Testis (tissue), 3 donors: Measurements from ENCODE around the gene ITGB5. TPM values are rescaled to one million over a fixed set of nuclear protein-coding genes. Genes with fewer than 3 reads are reported as not detected.

Experiments
- DNase-seq: peaks from one replicate; pipeline ENCODE4 v3.0.0-alpha.2; 2019
- H3K27ac ChIP-seq, 2 donors: fragments of 200-600 bp; sonication (generic); one replicate each; pipeline ENCODE4 v1.5.1; 2019
- H3K27me3 ChIP-seq: fragments of 200-600 bp; sonication (generic); one replicate; pipeline ENCODE4 v1.5.1; 2019
- H3K36me3 ChIP-seq: fragments of 200-600 bp; sonication (generic); one replicate; pipeline ENCODE4 v1.5.1; 2017; ENCODE audit warnings: low read depth; ENCODE audit errors: missing control alignments
- H3K4me1 ChIP-seq: fragments of 200-600 bp; sonication (generic); one replicate; pipeline ENCODE4 v1.5.1; 2019
- H3K4me3 ChIP-seq, 2 donors: fragments of 200-600 bp; sonication (generic); one replicate each; pipeline ENCODE4 v1.5.1; 2017 to 2019
- H3K9me3 ChIP-seq: fragments of 200-600 bp; sonication (generic); one replicate; pipeline ENCODE4 v1.5.1; 2017
- POLR2A ChIP-seq: fragments of 450-650 bp; IDR thresholded peaks from one replicate; pipeline ENCODE4 v1.6.1; 2017; ENCODE audit warnings: antibody characterized with exemption, mild to moderate bottlenecking, moderate library complexity
- WGBS, 2 donors: methylation state at CpG; one replicate each; pipeline ENCODE4 v1.1.5; 2018; 5-methylcytosine and 5-hydroxymethylcytosine counted together
- intact Hi-C: fragments of 100-400 bp; cut with DNase I; formaldehyde crosslinking; loops from one replicate; pipeline ENCODE4 v1.15.1; 2023; ENCODE audit warnings: low total_unique reads
- microRNA counts, 2 donors: library from miRNA; unstranded; fragments of <30 nt; microRNA quantifications; one replicate each; lab custom pipeline; 2016
- microRNA-seq, 2 donors: library from miRNA; unstranded; fragments of <30 nt; microRNA quantifications; one replicate each; pipeline ENCODE4, GENCODE V29; 2016; ENCODE audit warnings: borderline number of aligned reads in 2 of 2, borderline replicate concordance in 1 of 2
- polyA plus RNA-seq: library from polyadenylated mRNA; stranded (reverse); fragments of 350-450 nt; fragmentation: Illumina TruSeq; extraction: RNeasy Lipid Tissue Mini Kit (QIAGEN cat#74804); gene quantifications from one replicate; pipeline ENCODE4 v1.2.3, GENCODE V29; 2014; ENCODE audit warnings: low read depth, low replicate concordance; ENCODE audit not compliant: insufficient read depth
- small RNA-seq, 2 donors: library from RNA; depleted of rRNA; stranded (forward); fragments of <200 nt; gene quantifications; one replicate each; pipeline ENCODE3, GENCODE V24; 2016
- total RNA-seq, 2 donors: library from RNA; depleted of rRNA; stranded (reverse); fragments of >200 nt; gene quantifications; one replicate each; pipeline ENCODE4 v1.2.3, GENCODE V29; 2016
- TF ChIP-seq, protein P1 (sequence below), 3 experiments: fragments of 450-650 bp in 2 of 3; fragments of 200-600 bp in 1 of 3; sonication (generic) in 1 of 3; IDR thresholded peaks; one replicate each; pipeline ENCODE4 v1.5.1; 2016 to 2019; ENCODE audit warnings: antibody characterized with exemption in 3 of 3, mild to moderate bottlenecking in 2 of 3, moderate library complexity in 1 of 3

ITGB5 gene
- total and polyA plus RNA-seq, 3 donors from 2014 or later, result 46.0 to 101 (median 76.9) TPM

- DNase-seq, result peak; percentile 32
- H3K4me3 ChIP-seq, result no peak overlapping the region
- intact Hi-C loops, result no loop called here
- TF ChIP-seq POLR2A, result no peak
- TF ChIP-seq, protein P1, sequence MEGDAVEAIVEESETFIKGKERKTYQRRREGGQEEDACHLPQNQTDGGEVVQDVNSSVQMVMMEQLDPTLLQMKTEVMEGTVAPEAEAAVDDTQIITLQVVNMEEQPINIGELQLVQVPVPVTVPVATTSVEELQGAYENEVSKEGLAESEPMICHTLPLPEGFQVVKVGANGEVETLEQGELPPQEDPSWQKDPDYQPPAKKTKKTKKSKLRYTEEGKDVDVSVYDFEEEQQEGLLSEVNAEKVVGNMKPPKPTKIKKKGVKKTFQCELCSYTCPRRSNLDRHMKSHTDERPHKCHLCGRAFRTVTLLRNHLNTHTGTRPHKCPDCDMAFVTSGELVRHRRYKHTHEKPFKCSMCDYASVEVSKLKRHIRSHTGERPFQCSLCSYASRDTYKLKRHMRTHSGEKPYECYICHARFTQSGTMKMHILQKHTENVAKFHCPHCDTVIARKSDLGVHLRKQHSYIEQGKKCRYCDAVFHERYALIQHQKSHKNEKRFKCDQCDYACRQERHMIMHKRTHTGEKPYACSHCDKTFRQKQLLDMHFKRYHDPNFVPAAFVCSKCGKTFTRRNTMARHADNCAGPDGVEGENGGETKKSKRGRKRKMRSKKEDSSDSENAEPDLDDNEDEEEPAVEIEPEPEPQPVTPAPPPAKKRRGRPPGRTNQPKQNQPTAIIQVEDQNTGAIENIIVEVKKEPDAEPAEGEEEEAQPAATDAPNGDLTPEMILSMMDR (IDR thresholded peaks at IDR 0.05), result no peak
- no peaks in the 10 kb centered on the region for H3K9me3 ChIP-seq
- WGBS, 2 donors, result 74 to 75% methylated on average over 11 of the region's 11 CpGs
- peaks cover 3% of the 10 kb centered on the region for H3K4me1 ChIP-seq
- no peaks in the 10 kb centered on the region for H3K27me3 ChIP-seq
- peak overlapping the region in 1 of 2 donors; percentile 11 for H3K27ac ChIP-seq
- H3K36me3 ChIP-seq, result no peaks in the 10 kb centered on the region
These were observed 172.8 kb downstream of the ITGB5 start for GRCh38 chr3:124714223-124714853.

MicroRNA genes within 50 kb of the gene (microRNA counts, 767-probe panel; counts per million panel counts)
- 0 to 152 counts per million in 2 donors for microRNA hsa-miR-544b (lab: Ali Mortazavi, UCI)

Small RNA genes lying within 50 kb of the gene (microRNA-seq; reads per million reads assigned to microRNA genes)
- 0 to 2.8 reads per million in 2 donors for gene MIR544B

Small RNA genes lying within 50 kb of the gene (small RNA-seq; reads per million reads assigned to genes)
- gene MIR544B, result 0 to 0.28 reads per million in 2 donors

Other genes starting within 250 kb of the ITGB5 start
- gene UMPS, start 156.9 kb downstream of the ITGB5 start, total RNA-seq, result 10 to 100 TPM; 24.6 to 26.8 TPM
- gene UMPS, start 156.9 kb downstream of the ITGB5 start, polyA plus RNA-seq, result 20.0 TPM
- gene MUC13, start 47.4 kb upstream of the ITGB5 start, total RNA-seq, result under 1 TPM; 0.19 to 0.24 TPM
- gene MUC13, start 47.4 kb upstream of the ITGB5 start, polyA plus RNA-seq, result 0.34 TPM
- 100 to 1,000 TPM; 120 to 160 TPM for gene HEG1, start 168.6 kb upstream of the ITGB5 start, total RNA-seq
- gene HEG1, start 168.6 kb upstream of the ITGB5 start, polyA plus RNA-seq, result 50.3 TPM